ENCODE results near the gene AGAP1. TPM values are rescaled to one million over a fixed set of nuclear protein-coding genes. Genes with fewer than 3 reads are reported as not detected.

The AGAP1 gene
- polyA plus RNA-seq, 3 donors from 2014 or later = 0.18 to 2.3 (median 0.21) TPM

DNA sequence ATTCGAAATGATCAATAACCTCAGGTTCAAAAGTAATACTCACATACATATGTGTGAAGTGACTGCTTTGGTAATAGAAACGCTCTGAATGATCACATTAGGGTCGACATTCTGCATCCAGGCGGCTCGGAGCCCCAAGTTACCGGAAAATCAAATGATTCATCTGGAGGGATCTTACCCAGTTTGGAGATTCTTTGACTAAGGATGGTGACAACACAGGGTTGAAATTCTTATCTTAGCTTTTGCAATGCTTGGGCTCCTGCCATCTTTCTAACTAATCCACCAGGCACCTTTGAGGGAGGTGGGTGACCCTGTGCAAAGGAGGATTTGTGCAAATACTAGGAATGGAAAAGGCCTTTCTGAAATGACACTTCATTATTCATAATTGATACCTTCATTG is 663.5 kb downstream of the AGAP1 start:
- no peak for DNase-seq
- peaks cover 0 to 1% of the 10 kb centered on the region in 2 donors for H3K4me1 Mint-ChIP-seq
- peaks cover 0 to 8% (median 0%) of the 10 kb centered on the region in 3 donors for H3K36me3 Mint-ChIP-seq
- no peak overlapping the region for H3K27ac Mint-ChIP-seq
- H3K4me3 Mint-ChIP-seq = no peak overlapping the region
- peaks cover 9 to 37% (median 15%) of the 10 kb centered on the region in 3 donors for H3K27me3 Mint-ChIP-seq (ENCODE audit: low read depth in 3 of 3)
- H3K9me3 Mint-ChIP-seq = peaks cover 2 to 14% (median 7%) of the 10 kb centered on the region in 6 donors

DNA sequence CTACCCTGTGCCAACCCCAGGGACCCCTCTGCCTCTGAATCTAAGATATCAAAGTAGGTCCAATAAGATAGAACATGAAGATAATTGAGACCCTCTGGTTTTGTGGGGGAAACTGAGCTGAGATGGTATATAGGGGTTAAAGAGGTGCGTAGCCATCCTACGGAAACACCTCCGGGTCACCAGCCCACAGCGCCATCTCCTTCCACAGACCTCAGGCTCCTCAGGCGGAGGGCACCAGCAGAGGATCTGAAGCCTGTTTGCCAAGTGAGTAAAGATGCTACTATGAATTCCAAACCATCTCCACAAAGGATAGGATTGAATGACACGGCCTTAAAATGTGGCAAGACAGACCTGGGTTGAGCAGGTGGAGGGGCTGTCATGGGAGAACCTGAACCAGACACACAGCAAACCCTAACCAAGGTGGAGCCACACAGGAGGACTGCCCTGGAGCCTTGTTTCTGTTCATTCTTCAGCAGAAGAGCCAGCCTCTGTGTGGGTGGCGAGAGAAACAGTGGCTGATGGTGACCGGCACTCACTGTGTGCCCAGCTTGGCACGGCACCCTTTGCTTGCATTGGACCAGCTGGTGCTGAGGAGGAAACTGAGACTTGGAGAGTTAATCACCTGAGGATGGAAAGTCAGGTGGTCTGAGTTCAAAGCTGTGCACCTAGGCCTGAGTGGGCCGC is 664.1 kb downstream of the AGAP1 start:
- Mint-ChIP-seq H3K27ac (no peak overlapping the region), H3K27me3 (ENCODE audit: low read depth in 3 of 3) (peaks cover 8 to 32% (median 18%) of the 10 kb centered on the region in 3 donors), H3K4me1 (peaks cover 0 to 1% of the 10 kb centered on the region in 2 donors), H3K9me3 (peaks cover under 1 to 9% (median 4%) of the 10 kb centered on the region in 6 donors), H3K36me3 (peaks cover 0 to 4% (median 0%) of the 10 kb centered on the region in 3 donors), H3K4me3 (no peak overlapping the region)
- no peak for DNase-seq

DNA sequence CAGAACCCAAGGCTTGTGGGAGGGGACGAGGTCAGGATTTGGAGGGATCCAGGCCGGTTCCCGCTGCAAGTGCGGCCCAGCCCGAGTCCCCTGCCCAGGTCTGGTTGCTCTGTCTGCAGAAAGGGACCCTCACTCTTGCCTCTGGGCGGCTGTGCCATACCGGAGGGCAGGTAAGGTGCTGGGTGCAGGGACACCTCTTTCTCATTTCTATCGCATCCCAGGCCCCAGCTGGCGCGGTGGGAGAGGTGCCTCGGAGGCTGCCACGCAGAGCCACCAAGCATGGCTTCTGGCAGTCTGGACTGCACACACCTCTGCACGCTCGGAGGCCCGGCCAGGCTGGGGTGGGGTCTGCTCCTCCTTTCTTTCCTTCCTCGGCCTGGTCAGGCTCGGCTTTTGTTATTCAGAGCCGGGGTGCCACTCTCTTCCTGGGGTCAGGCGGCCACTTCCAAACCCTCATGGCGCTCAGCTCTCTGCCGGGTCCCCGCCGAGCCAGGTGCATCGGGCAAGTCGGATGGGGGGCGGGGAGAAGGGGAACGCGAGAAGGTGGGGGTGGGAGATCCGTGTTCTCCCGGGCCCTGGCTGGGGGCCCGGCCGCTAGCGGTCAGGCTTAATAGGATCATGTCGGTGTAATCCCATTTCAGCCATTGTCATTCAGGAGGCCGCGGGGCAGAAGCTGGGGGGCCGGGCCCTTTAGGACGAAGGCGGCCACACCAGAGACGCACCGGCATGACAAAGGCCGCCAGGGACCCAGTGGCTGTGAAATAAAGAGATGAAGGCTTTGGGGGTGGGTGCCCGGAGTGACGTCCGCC is 665.3 kb downstream of the AGAP1 start:
- DNase-seq = no peak
- no peak overlapping the region for H3K27ac Mint-ChIP-seq
- H3K9me3 Mint-ChIP-seq = peaks cover 0 to 3% (median 0%) of the 10 kb centered on the region in 6 donors
- peaks cover 8 to 31% (median 15%) of the 10 kb centered on the region in 3 donors for H3K27me3 Mint-ChIP-seq (ENCODE audit: low read depth in 3 of 3)
- no peaks in the 10 kb centered on the region for H3K36me3 Mint-ChIP-seq
- H3K4me1 Mint-ChIP-seq = peaks cover 0 to 1% of the 10 kb centered on the region in 2 donors
- H3K4me3 Mint-ChIP-seq = no peak overlapping the region

DNA sequence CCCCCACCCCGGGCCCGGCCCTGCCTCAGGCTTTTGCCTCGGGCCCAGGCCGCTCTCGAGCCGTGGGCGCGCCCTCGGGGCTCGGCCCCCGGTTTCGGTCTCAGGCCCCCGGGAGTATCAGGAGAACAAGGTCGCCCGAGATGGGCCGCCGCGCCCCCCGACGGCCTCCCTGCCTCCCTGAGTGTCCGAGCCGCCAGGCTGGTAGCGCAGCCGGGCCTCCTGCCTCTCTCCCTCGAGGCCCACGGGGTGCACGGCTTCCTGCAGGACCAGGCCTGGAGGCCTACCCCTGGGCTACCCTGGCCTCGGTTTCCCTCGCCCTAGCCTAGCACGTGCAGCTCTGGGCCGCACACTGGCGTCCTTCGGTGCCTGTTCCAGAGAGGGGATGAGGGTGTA is 665.9 kb downstream of the AGAP1 start:
- no peak overlapping the region for H3K27ac Mint-ChIP-seq
- H3K4me1 Mint-ChIP-seq = peaks cover 1 to 3% of the 10 kb centered on the region in 2 donors
- peaks cover 8 to 28% (median 14%) of the 10 kb centered on the region in 3 donors for H3K27me3 Mint-ChIP-seq (ENCODE audit: low read depth in 3 of 3)
- peaks cover 0 to 2% (median 0%) of the 10 kb centered on the region in 6 donors for H3K9me3 Mint-ChIP-seq
- no peaks in the 10 kb centered on the region for H3K36me3 Mint-ChIP-seq
- DNase-seq = no peak
- H3K4me3 Mint-ChIP-seq = no peak overlapping the region

DNA sequence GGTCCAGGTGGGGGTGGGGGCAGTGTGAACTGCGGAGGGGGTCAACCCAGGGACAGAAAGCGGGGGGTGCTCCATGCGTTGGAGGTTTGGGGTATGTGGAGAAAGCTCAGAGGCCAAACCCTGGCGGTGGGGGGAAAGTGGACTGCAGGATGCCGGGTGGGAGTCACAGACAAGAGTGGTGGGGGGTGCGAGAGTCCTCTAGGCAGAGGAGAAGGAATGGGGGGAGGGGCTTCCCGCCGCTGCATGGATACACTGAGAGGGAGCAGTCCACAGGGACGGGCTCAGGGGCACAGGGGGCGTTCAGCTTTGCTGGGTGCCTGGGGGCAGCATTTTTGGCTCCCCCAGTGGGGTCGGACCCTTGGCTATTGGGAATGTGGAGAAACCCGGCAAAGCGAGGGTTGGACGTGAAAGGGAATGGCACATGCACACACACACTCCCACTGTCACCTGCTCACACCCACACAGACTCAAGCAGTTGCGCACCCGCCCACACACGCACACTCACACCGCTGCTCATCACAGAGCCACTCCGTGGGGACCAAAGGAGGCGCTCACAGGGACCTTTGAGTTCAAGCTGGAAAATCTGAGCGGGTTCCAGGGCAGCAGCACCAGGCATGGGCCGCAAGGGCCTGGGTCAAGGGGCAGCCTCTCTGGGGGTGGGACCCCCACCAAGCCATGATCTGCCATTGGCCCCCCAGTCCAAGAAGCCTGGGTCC is 666.7 kb downstream of the AGAP1 start:
- DNase-seq = no peak
- Mint-ChIP-seq H3K4me1 (peaks cover 4 to 10% of the 10 kb centered on the region in 2 donors), H3K36me3 (no peaks in the 10 kb centered on the region), H3K9me3 (peaks cover 0 to 2% (median 0%) of the 10 kb centered on the region in 6 donors), H3K27ac (no peak overlapping the region), H3K27me3 (ENCODE audit: low read depth in 3 of 3) (peaks cover 8 to 33% (median 14%) of the 10 kb centered on the region in 3 donors), H3K4me3 (no peak overlapping the region)

DNA sequence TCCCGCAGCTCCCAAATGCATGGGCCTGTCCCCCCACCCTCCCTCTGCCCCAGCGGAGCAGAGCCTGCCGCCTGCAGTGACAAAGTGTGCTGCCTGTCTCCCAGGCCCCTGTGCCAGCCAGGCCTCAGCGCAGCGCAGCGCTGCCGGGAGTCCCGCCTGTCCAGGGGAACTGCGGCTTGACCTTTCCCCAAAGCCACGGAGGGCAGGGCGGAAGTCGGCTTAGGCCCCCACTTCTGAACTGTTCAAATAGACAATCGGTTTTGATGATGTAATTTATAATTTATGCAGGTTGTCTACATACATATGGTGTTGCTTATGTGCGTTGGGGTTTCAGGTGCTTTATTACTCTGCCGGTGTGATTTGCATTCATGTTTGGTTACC is 667.2 kb downstream of the AGAP1 start:
- Mint-ChIP-seq H3K9me3 (peaks cover 0 to 4% (median 0%) of the 10 kb centered on the region in 6 donors), H3K27ac (no peak overlapping the region), H3K4me1 (peaks cover 4 to 10% of the 10 kb centered on the region in 2 donors), H3K27me3 (ENCODE audit: low read depth in 3 of 3) (peaks cover 8 to 34% (median 17%) of the 10 kb centered on the region in 3 donors), H3K36me3 (no peaks in the 10 kb centered on the region), H3K4me3 (no peak overlapping the region)
- DNase-seq = no peak

DNA sequence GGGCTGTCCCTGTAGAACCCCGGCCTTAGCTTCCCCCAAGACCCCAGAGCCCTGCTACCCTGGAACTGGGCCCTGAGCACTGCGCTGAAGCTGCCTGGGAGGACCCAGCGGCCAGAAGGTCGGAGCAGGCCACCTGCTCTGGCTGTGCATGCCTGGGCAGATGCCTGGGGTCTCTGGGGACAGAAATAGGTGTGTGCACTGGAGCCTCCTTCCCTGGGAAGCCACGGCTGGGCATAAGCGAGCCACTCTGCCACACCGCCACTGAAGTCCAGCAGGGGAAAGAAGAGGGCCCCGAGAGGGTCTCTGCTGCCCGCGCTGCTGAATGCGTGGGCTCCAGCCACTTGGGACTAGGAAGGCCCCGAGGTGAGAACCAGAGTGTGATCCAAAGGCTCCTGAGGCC is 667.7 kb downstream of the AGAP1 start:
- Mint-ChIP-seq H3K9me3 (peaks cover 0 to 4% (median 0%) of the 10 kb centered on the region in 6 donors), H3K27me3 (ENCODE audit: low read depth in 3 of 3) (peaks cover 12 to 39% (median 22%) of the 10 kb centered on the region in 3 donors), H3K36me3 (no peaks in the 10 kb centered on the region), H3K27ac (no peak overlapping the region), H3K4me3 (no peak overlapping the region), H3K4me1 (peaks cover 9 to 10% of the 10 kb centered on the region in 2 donors)
- DNase-seq = no peak

DNA sequence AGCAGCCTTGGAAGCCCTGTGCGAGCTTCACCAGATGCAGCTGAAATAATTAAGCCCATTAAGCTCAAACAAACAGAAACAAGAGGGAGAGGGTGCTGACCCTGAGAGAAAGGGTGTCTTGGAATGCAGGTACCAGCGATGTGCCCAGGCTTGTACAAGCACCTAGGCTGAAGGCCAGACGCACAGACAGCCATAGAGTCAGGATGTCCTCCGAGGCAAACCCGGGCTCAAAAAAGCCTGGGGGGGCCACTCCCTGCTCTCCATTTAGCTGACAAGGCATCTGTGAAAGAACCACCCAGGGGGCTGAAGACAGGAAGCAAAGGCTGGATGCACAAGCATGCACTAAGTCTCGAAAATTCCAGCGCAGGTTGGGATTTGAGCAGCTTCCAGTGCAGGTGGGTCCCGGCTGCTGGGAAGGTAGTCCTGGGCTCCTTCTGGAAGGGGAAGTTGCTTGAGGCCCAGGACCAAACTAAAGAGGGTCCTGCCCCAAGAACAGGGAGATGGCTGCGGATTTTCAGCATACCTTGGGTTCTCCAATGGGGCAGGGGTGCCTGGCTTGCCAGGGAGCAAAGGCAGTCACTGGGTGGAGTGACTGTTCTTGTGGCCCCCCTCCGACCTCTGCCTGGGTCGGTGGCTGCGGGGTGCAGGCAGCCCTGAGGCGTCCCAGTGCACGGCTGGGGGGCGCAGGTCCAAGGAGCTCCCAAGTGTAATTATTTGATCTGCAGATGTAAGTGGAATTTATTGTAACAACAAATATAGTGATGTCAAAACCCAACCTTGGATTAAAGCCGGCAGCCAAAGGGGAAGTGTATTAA is 668.4 kb downstream of the AGAP1 start:
- no peak overlapping the region for H3K27ac Mint-ChIP-seq
- peaks cover 11 to 40% (median 27%) of the 10 kb centered on the region in 3 donors for H3K27me3 Mint-ChIP-seq (ENCODE audit: low read depth in 3 of 3)

DNA sequence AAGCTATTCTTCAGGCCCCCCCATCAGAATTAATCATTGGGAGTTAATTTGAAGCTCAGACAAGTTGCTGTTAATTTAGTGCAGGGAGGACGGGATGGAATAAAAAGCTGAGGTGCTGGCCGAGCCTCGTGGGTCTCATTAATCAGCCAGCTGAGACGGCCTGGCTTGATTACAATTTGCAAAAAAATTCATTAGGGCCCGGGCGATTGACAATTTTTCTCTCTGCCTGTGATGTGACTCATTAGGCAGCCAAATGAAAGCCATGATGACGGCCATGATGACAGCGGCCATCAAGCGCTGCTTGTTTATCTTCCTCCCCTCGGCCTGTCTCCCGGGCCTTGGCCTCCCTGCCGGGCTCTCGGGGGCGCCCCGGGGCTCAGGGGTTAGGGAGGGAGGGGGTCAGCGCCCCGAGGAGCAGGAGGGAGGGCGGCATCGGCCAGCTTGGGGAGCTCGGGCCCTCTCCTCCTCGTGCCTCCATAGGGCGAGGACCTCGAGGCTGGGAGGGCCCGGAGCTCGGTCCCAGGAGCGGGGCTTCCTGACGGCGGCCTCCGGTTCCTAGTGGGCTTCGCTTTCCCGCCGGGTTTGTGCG is 669.1 kb downstream of the AGAP1 start:
- no peak for DNase-seq
- H3K27ac Mint-ChIP-seq = no peak overlapping the region
- H3K4me3 Mint-ChIP-seq = no peak overlapping the region
- peaks cover 10 to 33% (median 27%) of the 10 kb centered on the region in 3 donors for H3K27me3 Mint-ChIP-seq (ENCODE audit: low read depth in 3 of 3)
- no peaks in the 10 kb centered on the region for H3K36me3 Mint-ChIP-seq
- H3K4me1 Mint-ChIP-seq = peaks cover 10 to 12% of the 10 kb centered on the region in 2 donors
- peaks cover 0 to 2% (median 0%) of the 10 kb centered on the region in 6 donors for H3K9me3 Mint-ChIP-seq

More for the DNA sequence above, 668.4 kb downstream of the AGAP1 start:
- DNase-seq = no peak
- peaks cover 0 to 4% (median 0%) of the 10 kb centered on the region in 6 donors for H3K9me3 Mint-ChIP-seq
- no peak overlapping the region for H3K4me3 Mint-ChIP-seq
- H3K4me1 Mint-ChIP-seq = peaks cover 10 to 12% of the 10 kb centered on the region in 2 donors
- no peaks in the 10 kb centered on the region for H3K36me3 Mint-ChIP-seq

DNA sequence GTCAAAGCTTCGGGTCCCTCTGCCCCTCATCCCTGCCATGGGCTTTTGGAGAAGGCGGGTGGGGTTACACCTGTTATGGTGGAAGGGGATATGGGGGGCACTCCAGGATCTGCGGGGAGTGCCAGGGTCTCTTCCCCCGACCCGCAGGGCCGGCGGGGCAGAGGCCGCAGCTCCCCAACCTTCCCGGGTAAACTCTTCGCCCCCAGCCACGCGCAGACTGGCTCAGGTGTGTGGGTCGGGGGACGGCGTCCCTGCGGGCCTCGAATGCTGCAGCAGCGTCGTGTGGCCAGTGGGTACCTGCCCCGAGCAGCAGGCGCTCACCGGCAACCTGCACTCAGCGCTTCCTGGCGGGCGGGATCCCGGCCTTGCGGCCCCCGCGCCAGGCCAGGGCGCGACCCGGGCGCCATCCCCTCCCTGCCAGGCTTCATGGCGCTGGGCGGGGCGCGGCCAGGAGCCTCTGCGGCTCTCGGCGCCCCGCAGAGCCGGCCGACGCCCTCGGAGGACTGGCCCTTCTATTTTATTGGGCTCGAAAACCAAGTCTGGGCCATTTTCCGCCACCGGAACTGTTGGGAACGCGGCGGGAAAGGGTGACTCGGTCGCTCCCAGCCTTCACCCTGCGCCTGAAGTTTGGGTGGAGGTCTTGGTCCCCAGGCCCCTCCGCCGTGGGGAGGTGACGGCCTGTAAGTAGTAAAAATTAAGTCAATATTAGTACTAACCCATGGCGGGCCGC is 669.8 kb downstream of the AGAP1 start:
- Mint-ChIP-seq H3K4me1 (peaks cover 10 to 12% of the 10 kb centered on the region in 2 donors), H3K9me3 (peaks cover 0 to 2% (median 0%) of the 10 kb centered on the region in 6 donors), H3K27ac (no peak overlapping the region), H3K27me3 (ENCODE audit: low read depth in 3 of 3) (peaks cover 8 to 30% (median 27%) of the 10 kb centered on the region in 3 donors), H3K4me3 (no peak overlapping the region), H3K36me3 (no peaks in the 10 kb centered on the region)
- no peak for DNase-seq

DNA sequence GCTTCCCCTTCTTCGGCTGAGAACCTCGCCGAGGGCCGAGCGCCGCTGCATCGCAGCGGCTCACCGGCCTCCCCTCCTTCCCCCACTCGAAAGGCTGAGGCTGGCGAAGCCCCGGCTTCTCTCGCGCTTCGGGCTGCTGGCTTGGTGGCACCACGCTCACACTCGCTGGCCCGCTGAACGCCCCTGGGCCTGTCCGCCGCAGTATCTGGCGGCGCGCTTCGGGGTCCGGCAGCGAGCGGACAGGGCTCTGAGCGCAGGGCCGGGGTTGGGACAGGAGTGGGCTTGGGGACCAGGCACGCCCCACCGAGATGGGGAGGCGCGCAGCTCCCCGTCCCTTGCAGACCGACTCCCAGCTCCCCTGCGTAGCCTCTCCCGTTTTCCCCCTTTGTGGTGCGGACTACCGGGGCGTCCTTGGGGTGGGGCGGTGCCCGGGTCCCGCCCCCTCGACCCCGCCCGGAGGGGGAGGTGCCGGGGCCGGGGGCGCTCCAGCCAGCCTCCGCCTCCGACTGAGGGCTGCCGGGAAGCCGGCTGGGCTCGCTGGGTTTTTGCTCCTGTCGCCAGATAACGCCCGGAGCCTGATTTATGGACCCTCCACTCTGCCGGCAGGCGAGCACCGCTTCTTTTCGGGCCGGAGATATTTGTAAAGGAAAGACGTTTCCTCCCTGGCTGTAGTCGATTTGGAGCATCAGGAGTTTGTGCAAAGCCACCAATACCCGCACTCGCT is 670.5 kb downstream of the AGAP1 start:
- no peak for DNase-seq
- Mint-ChIP-seq H3K27ac (no peak overlapping the region), H3K4me3 (peak overlapping the region in 1 of 5 donors; percentile 23), H3K4me1 (peaks cover 10 to 12% of the 10 kb centered on the region in 2 donors), H3K36me3 (no peaks in the 10 kb centered on the region), H3K27me3 (ENCODE audit: low read depth in 3 of 3) (peaks cover 10 to 36% (median 30%) of the 10 kb centered on the region in 3 donors), H3K9me3 (peaks cover 0 to 2% (median 0%) of the 10 kb centered on the region in 6 donors)

Measured in immature natural killer cell (primary cell).